Kidney (tissue), 14 donors: ENCODE results near the gene DRC1. TPM values are rescaled to one million over a fixed set of nuclear protein-coding genes. Genes with fewer than 3 reads are reported as not detected.

Experiments
- DNase-seq, 5 donors: peaks; one replicate each; pipeline ENCODE4 v3.0.0-alpha.2; 2013 to 2020
- FAIRE-seq: peaks from 2 replicates; lab custom pipeline; 2012; peaks lifted over from hg19 to GRCh38; lab: Jason Lieb, UNC
- H3K27ac ChIP-seq, 2 donors: one replicate each; pipeline ENCODE4 v1.7.0; 2013; ENCODE audit warnings: low read depth in 2 of 2, low read length in 2 of 2, inconsistent platforms in 1 of 2
- H3K27me3 ChIP-seq: one replicate; pipeline ENCODE4 v1.7.1; 2013; ENCODE audit warnings: low read length, inconsistent platforms; ENCODE audit not compliant: control insufficient read depth, insufficient read depth
- H3K36me3 ChIP-seq, 3 donors: one replicate each; pipeline versions ENCODE4 v1.7.0 to v1.7.1; 2013; ENCODE audit warnings: low read length in 3 of 3, control low read depth in 1 of 3, inconsistent platforms in 1 of 3; ENCODE audit not compliant: insufficient read depth in 3 of 3, control insufficient read depth in 2 of 3
- H3K4me1 ChIP-seq, 3 donors: one replicate each; pipeline versions ENCODE4 v1.7.0 to v1.7.1; 2013; ENCODE audit warnings: low read length in 3 of 3, inconsistent platforms in 1 of 3, low read depth in 1 of 3; ENCODE audit not compliant: control insufficient read depth in 2 of 3, insufficient read depth in 2 of 3
- H3K4me3 ChIP-seq, 3 donors: one replicate each; pipeline versions ENCODE4 v1.7.0 to v1.8.1; 2013; ENCODE audit warnings: low read length in 3 of 3, control low read depth in 1 of 3, inconsistent platforms in 1 of 3
- H3K9ac ChIP-seq, 3 donors: one replicate each; pipeline versions ENCODE4 v1.7.0 to v1.7.1; 2013; ENCODE audit warnings: low read length in 3 of 3, control low read depth in 1 of 3, inconsistent platforms in 1 of 3
- H3K9me3 ChIP-seq, 3 donors: one replicate each; pipeline versions ENCODE4 v1.7.0 to v1.7.1; 2013; ENCODE audit warnings: low read length in 3 of 3, control low read depth in 1 of 3, inconsistent platforms in 1 of 3; ENCODE audit not compliant: control insufficient read depth in 2 of 3, insufficient read depth in 1 of 3
- CTCF ChIP-seq: IDR thresholded peaks from 3 replicates; pipeline ENCODE4 v1.5.1; 2012; ENCODE audit warnings: mild to moderate bottlenecking, moderate library complexity, borderline replicate concordance; ENCODE audit not compliant: insufficient read depth; ENCODE audit errors: extremely low read depth
- intact Hi-C: fragments of 100-400 bp; cut with DNase I; formaldehyde crosslinking; loops from one replicate; pipeline ENCODE4 v1.11.1; 2022
- polyA plus RNA-seq: library from polyadenylated mRNA; stranded (reverse); fragments of 350-450 nt; fragmentation: Illumina TruSeq; extraction: RNeasy Lipid Tissue Mini Kit (QIAGEN cat#74804); gene quantifications from one replicate; pipeline ENCODE4 v1.2.3, GENCODE V29; 2014; ENCODE audit warnings: low read depth, low replicate concordance; ENCODE audit not compliant: insufficient read depth
- total RNA-seq: library from RNA; stranded (reverse); fragmentation: NEBNext Ultra II Directional; extraction: Animal tissue kit (Norgen Biotek cat#: 25700); gene quantifications from one replicate; pipeline ENCODE4 v1.2.1, GENCODE V29; 2021
- donor health status: control.
- donor health status: control.
- donor health status: control.
- donor health status: control.
- donor health status: control.
- donor health status: DM: yes; HTN: yes; CAD: no.
- donor health status: Normal renal cell carcinoma (clear cell type).

Gene DRC1
- total and polyA plus RNA-seq, 2 donors from 2014 or later, result 0.76 TPM; not detected in 1

DNA sequence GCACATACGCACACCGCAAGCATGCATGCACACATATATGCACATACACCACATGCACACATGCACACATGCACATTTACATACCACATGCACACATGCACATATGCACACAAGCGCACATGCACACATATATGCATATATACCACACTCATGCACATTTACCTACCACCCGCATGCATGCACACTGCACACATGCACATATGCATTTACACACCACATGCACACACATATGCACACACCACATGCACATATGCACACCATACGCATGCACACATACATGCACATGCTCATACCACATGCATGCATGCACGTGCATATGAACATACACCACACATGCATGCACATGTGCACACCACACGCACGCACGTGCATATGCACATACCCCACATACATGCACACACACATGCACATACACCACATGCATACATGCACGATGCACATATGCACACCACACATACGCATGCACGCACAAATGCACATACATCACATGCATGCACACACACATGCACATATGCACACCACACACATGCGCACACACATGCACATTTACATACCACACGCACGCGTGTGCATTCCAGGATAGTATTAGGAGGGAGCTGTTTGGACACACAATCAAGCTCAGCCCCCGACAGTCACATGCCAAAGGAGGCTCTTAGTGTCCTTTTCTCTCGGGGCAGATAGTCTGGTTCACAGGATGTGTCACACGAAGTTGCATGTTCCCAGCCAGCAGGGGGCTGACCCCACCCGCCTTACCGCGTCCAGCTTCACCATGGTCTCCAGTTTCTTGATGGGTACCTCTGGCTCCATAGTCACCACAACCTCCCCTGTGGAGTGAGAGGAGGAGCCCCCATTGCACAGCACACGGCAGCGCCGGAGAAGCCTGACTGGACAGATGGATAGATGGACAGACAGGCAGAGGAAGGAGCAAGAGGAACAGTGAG lies 70.3 kb downstream of the DRC1 start:
- intact Hi-C loops, result no loop called here
- Histone ChIP-seq H3K27ac (no peak overlapping the region), H3K36me3 (no peaks in the 10 kb centered on the region), H3K9ac (no peak overlapping the region), H3K27me3 (no peaks in the 10 kb centered on the region), H3K9me3 (peaks cover 0 to 10% (median 2%) of the 10 kb centered on the region in 3 donors), H3K4me3 (no peak overlapping the region), H3K4me1 (no peaks in the 10 kb centered on the region)
- TF ChIP-seq CTCF, result no peak
- DNase-seq, result peak in 1 of 5 donors; percentile 38
- no peak for FAIRE-seq

DNA sequence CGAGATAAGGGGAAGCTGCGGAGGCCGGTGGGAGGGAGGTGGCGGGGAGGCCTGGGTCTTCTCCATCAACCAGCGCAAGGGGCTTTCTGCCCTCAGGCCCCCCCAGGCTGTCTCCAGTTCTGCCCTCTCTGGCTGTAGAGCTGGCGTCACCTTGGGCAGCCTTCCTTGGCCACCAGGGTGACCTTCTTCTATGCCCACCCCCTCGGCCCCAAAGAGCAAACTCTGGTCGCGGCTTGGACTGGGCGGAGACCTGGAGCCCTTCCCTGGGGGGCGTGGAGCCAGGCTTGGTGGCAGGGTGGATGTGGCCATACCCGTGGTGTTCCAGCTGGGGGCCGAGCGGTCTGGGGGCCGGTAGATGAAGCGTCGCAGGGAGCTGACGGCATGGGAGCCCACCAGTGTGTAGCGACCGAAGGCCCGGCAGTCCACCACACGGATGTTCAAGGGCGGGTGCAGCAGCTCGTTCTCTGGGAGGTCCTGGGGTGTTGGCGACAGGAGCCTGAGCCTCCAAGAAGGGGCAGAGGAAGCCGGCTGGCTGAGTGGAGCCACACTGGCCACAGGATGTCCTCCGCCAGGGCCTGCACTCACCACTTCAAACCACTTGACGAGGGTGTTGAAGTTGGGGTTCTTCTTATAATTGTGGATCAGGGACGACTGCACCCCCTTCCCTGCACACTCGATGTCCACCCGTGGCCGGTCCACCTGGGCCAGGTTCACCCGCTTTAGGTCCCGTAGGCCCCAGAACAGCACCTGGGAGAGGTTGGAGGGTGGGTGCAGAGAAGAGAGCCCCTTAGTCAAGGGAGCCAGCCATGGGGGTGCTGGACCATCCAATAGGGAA lies 71.3 kb downstream of the DRC1 start:
- Histone ChIP-seq H3K27ac (no peak overlapping the region), H3K36me3 (no peaks in the 10 kb centered on the region), H3K27me3 (no peaks in the 10 kb centered on the region), H3K4me3 (no peak overlapping the region), H3K4me1 (no peaks in the 10 kb centered on the region), H3K9me3 (peaks cover 0 to 10% (median 2%) of the 10 kb centered on the region in 3 donors), H3K9ac (no peak overlapping the region)
- TF ChIP-seq CTCF, result no peak
- DNase-seq (peak in 1 of 5 donors; percentile 78), FAIRE-seq (no peak)
- intact Hi-C loops, result no loop called here

GRCh38 chr2:26473796-26474195 lies 72.1 kb downstream of the DRC1 start:
- intact Hi-C loops, result no loop called here
- Histone ChIP-seq H3K4me1 (no peaks in the 10 kb centered on the region), H3K4me3 (no peak overlapping the region), H3K9me3 (peaks cover 0 to 10% (median 2%) of the 10 kb centered on the region in 3 donors), H3K9ac (no peak overlapping the region), H3K27me3 (no peaks in the 10 kb centered on the region), H3K27ac (no peak overlapping the region), H3K36me3 (no peaks in the 10 kb centered on the region)
- TF ChIP-seq CTCF, result no peak
- DNase-seq (peak in 1 of 5 donors; percentile 69), FAIRE-seq (no peak)
